GM18519 (cell line): Measurements from ENCODE around the gene TMEM178A.

Experiments
- ATAC-seq: cut with Tn5 transposase; IDR thresholded peaks from one replicate; pipeline ENCODE4 v1.9.1; 2021; ENCODE audit warnings: mild to moderate bottlenecking, moderate library complexity; ENCODE audit not compliant: unreplicated experiment, low FRiP score

TMEM178A gene

GRCh38 chr2:39673018-39673417, 7.3 kb downstream of the TMEM178A start:
- no peak for ATAC-seq

DNA sequence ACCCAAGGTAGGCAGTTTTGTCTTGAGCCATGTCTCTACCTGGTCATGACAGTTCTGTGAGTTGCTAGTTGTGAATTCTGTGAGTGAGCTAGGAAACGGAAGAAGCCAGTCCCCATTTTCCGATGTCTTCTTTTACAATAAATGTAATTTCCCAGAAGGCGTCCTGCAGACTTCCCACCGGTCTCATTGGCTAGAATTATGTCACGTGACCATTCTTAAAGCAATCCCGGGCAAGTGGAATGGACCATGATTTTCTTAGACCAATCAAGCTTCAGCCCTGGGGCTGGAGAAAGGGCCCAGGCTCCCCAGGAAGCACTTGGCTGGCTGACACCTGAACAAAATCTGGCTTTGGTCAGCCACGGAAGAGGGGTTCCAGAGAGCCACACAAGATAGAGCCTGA, 10.6 kb downstream of the TMEM178A start:
- ATAC-seq, result no peak

GRCh38 chr2:39678170-39678569, 12.5 kb downstream of the TMEM178A start:
- ATAC-seq, result no peak

DNA sequence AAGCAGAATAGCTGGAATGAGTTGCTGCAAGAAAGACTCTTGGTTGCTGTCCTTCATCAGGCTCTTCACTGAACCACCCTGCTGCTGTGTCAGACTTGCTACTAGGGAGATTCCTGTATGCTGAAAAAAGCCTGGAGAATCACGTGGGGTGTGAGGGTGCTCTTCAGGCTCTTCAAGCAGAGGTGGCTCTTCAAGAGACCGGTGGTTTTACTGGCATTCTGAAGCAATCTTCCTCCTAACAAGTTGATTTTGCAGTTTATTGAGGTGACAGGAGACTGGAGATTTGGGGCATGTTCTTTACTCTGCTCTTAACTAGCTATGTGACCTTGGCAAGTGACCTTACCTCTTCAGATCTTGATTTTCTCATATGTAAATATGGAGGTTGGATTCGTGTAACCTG, 14.1 kb downstream of the TMEM178A start:
- ATAC-seq, result no peak

GRCh38 chr2:39682066-39682692, 16.5 kb downstream of the TMEM178A start:
- ATAC-seq, result no peak

GRCh38 chr2:39683022-39683699, 17.4 kb downstream of the TMEM178A start:
- ATAC-seq, result no peak

- no peak for ATAC-seq
Measured at GRCh38 chr2:39684464-39684863, 18.7 kb downstream of the TMEM178A start.

GRCh38 chr2:39685126-39685525, 19.4 kb downstream of the TMEM178A start:
- ATAC-seq, result no peak

DNA sequence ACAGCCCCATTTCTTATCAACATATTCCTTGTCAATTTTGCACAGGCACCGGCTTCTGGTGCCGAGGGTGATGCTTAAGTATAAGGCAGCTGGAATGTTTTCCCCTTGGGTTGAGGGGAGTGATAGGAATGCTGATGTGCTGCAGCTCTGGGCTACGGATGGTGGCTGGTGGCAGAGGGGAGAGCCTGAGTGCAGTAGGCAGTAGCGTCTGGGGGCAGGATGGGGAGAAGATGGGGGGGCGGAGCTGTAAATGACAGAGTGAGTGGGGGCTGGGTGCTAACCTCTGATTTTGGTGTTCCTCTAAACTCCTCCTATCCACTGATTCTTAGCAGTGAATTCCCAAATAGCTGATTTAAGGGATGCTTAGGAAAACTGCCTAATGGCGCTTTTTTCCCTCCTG, 20.7 kb downstream of the TMEM178A start:
- ATAC-seq, result no peak

- no peak for ATAC-seq
Measured at GRCh38 chr2:39688181-39688580, 22.5 kb downstream of the TMEM178A start.

DNA sequence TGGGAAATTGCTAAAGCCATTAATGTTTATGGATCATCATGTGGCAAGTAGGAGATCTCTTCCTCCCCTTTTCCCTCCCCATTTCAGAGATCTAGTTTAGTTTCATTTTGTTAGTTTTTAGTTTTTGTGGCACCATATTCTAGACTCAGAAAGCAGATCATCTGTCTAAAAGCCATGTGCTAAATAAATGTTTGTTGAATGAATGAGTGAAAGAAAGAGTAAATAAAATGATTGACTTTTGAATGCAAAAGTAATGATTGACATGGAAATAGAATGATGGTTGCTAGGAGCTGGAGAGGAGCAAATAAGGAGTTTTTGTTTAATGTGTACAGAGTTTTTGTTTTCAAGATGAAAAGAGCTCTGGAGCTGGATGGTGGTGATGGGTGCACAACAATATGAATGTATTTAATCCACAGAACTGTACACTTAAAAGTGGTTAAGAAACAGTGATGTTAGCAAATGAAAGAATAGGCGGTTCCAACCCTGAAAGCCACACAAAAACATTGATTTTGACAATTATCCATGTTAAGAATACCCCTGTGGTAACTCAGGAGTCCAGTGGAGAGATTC, 23.6 kb downstream of the TMEM178A start:
- ATAC-seq, result no peak

- ATAC-seq, result no peak
Measured at GRCh38 chr2:39689876-39690275, 24.2 kb downstream of the TMEM178A start.

- no peak for ATAC-seq
Measured at GRCh38 chr2:39693245-39693644, 27.5 kb downstream of the TMEM178A start.

GRCh38 chr2:39696101-39696553, 30.4 kb downstream of the TMEM178A start:
- ATAC-seq, result no peak

DNA sequence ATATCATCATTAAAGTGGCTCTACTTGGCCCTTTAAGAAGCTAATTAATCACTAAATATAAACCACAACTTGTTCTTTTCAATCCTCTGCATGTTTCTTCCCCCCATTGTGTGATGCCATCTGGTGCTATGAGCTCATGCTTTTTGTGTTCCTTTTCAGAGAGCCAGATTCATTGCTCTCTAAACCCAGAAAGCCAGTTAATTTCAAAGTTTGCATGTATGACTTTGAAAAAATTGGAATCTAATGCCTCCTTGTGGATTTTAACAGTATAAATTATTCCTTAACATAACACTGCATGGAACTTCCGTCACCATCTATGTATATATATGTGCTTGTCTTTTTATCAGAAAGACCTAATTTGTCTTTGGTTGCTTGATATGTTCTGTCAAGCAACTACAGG, 31.1 kb downstream of the TMEM178A start:
- no peak for ATAC-seq

DNA sequence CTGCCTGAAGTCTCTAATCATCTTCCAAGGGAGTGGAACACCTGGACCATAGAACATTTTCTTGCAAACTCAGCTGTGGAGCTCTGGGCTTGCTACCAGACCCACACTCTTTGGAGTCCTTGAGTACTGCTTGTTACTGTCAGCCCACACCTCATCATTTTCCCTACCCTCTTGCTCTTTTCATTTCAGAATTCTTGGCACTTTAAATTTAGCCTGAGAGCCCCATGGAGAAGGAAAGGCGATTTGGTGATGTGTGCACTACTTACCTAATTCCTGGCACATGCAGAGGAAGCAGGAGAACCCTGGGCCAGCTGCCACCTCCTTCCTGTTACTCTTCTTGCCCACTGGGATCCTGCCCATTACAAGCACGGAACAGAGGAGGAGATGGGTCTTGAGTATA, 31.7 kb downstream of the TMEM178A start:
- ATAC-seq, result no peak

DNA sequence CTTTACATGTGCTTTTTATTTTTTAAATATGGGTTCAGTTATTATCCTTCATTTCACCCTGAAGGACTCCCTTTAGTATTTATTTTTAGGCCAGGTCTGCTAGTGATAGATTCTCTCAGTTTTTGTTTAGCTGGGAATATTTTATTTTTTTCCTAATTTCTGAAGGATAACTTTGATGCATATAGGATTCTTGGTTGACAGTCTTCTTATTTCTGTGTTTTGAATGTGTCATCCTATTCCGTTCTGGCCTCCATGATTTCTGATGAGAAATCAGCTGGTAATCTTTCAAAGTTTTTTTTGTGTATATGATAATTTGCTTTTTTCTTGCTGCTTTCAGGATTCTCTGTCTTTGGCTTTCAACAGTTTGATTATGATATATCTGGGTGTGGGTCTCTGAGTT, 35.4 kb downstream of the TMEM178A start:
- ATAC-seq, result no peak

GRCh38 chr2:39703181-39703872, 37.6 kb downstream of the TMEM178A start:
- no peak for ATAC-seq

DNA sequence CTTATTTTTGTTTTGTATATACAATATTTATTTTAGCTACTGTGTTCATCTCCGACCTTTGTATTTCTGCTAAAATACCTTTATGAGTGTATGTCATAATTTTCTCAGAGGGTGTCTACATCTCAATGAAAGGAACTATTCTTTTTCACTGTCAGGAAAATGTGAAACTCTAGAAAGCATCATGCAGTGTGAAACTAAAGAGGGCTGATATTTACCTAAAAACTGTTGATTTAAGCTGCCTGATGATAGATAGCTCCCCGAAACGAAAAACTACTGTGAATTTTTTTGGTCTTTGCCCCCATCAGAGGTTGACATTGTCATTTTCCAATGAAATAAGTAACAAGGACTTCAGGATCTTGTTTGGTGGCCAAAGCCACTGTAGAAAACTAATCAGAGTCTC, 38.8 kb downstream of the TMEM178A start:
- no peak for ATAC-seq

- no peak for ATAC-seq
Measured at GRCh38 chr2:39705638-39706037, 39.9 kb downstream of the TMEM178A start.

- no peak for ATAC-seq
Measured at GRCh38 chr2:39706312-39706711, 40.6 kb downstream of the TMEM178A start.
